ENCODE measurements around the gene WNK2.

The WNK2 gene

DNA sequence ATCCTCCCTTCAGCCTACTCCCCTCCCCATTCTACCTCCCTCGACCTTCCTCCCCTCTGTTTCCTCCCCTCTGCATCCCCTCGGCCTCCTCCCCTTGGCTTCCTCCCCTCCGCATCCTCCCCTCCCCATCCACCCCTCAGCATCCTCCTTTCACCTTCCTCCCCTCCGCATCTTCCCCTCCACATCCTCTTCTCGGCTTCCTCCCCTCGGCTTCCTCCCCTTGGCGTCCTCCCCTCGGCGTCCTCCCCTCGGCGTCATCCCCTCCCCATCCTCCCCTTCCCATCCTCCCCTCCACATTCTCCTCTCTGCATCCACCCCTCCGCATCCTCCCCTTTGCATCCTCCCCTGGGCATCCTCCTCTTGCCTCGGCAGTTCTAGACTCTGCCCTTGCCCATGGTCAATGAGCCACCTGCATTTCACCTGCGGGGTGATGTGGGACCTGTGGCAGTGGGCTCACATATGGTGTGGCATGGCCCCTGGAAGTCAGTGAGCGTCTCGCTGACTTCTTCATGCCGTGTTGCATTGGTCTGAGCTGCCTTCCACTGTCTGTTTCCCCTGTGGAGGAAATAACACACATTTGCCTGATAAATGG is 113.0 kb downstream of the WNK2 start:
- Histone ChIP-seq H3K9me3 (ENCODE audit: severe bottlenecking) (no peaks in the 10 kb centered on the region), H3K4me1 (ENCODE audit: insufficient read depth, poor library complexity, severe bottlenecking) (no peaks in the 10 kb centered on the region)

DNA sequence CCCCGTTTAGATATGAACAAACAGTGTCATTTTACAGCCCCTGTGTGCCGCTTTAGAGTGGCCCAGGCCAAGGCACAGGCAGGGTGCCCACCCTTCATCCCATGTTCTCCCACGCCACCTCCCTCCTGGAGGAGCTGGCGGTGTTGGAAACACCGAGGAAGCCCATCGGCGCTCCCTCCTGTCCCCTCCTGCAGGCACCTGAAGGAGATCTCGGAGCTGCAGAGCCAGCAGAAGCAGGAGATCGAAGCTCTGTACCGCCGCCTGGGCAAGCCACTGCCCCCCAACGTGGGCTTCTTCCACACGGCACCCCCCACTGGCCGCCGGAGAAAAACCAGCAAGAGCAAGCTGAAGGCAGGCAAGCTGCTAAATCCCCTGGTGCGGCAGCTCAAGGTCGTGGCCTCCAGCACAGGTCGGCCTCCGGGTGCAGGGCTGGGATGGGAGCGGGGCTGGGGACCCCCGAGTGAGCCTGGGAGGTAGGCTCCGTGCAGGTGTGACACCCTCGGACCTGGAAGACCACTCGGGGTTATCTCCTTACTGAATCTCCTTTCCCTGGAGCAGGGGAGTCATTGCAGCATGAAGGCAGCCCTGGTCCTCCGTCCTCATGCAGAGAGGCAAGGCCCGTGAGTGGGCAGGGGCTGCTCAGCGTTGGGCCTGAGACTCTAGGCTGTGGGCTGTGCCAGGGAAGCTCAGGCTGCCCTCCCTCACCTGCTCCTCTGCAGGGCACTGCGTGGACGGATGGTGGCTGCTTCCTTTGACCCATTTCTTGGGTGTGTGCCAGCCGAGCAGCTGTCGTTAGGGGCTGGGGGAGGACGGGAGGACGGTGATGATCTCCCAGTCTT is 113.9 kb downstream of the WNK2 start:
- Histone ChIP-seq H3K27me3 (ENCODE audit: insufficient read depth, poor library complexity, severe bottlenecking) (no peaks in the 10 kb centered on the region), H3K36me3 (ENCODE audit: low read depth) (no peaks in the 10 kb centered on the region), H3K27ac (ENCODE audit: poor library complexity, severe bottlenecking) (no peak overlapping the region), H3K9me3 (ENCODE audit: severe bottlenecking) (no peaks in the 10 kb centered on the region), H3K4me1 (ENCODE audit: insufficient read depth, poor library complexity, severe bottlenecking) (no peaks in the 10 kb centered on the region), H3K4me3 (ENCODE audit: severe bottlenecking) (no peak overlapping the region)
- TF ChIP-seq, protein P1, sequence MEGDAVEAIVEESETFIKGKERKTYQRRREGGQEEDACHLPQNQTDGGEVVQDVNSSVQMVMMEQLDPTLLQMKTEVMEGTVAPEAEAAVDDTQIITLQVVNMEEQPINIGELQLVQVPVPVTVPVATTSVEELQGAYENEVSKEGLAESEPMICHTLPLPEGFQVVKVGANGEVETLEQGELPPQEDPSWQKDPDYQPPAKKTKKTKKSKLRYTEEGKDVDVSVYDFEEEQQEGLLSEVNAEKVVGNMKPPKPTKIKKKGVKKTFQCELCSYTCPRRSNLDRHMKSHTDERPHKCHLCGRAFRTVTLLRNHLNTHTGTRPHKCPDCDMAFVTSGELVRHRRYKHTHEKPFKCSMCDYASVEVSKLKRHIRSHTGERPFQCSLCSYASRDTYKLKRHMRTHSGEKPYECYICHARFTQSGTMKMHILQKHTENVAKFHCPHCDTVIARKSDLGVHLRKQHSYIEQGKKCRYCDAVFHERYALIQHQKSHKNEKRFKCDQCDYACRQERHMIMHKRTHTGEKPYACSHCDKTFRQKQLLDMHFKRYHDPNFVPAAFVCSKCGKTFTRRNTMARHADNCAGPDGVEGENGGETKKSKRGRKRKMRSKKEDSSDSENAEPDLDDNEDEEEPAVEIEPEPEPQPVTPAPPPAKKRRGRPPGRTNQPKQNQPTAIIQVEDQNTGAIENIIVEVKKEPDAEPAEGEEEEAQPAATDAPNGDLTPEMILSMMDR (IDR thresholded peaks at IDR 0.05; ENCODE audit: poor library complexity, severe bottlenecking) = no peak
- DNase-seq (ENCODE audit: low spot score) (no peak), ATAC-seq (ENCODE audit: low read depth) (no peak)

More for the DNA sequence above, 113.0 kb downstream of the WNK2 start:
- TF ChIP-seq, protein P1 (IDR thresholded peaks at IDR 0.05; ENCODE audit: poor library complexity, severe bottlenecking) = no peak
- no peak for DNase-seq (ENCODE audit: low spot score)
- no peak for ATAC-seq (ENCODE audit: low read depth)
- no peaks in the 10 kb centered on the region for H3K27me3 ChIP-seq (ENCODE audit: insufficient read depth, poor library complexity, severe bottlenecking)
- H3K4me3 ChIP-seq (ENCODE audit: severe bottlenecking) = no peak overlapping the region
- H3K27ac ChIP-seq (ENCODE audit: poor library complexity, severe bottlenecking) = no peak overlapping the region
- no peaks in the 10 kb centered on the region for H3K36me3 ChIP-seq (ENCODE audit: low read depth)

DNA sequence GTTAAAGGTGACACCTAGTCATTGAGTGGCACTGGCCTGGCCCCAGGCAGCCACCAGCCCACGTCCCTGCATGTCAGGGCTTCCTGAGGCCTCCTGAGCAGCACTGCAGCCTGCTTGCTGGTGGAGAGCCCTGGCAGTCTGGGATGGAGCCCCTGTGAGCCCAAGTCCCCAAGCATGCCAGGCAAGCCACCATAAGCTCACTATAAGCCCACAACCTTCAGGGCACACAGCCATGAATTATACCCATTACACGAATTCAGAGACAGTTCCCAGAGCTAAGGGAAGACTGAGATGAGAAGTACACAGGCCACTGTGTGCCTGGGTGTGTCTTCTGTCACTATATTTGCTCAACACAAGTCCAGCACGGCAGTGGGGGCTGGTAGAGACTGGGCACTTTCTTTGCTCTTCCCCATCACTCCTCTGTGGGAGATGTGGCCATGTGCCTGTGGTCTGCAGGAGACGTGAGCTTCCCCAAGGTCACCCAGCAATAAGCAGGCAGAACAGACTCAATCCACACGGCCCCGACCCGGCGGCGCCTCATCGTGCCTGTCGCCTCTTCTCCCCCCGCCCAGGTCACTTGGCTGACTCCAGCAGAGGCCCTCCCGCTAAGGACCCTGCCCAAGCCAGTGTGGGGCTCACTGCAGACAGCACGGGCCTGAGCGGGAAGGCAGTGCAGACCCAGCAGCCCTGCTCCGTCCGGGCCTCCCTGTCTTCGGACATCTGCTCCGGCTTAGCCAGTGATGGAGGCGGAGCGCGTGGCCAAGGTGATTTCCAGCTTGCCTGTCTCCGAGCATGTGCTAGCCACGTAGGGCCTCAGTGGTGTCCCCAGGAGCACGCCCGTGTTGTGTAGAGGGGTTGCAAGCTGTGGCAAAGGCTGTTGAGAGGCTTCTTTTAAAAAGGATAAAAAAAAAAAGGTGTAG is 114.8 kb downstream of the WNK2 start:
- DNase-seq (ENCODE audit: low spot score) = no peak
- Histone ChIP-seq H3K9me3 (ENCODE audit: severe bottlenecking) (no peaks in the 10 kb centered on the region), H3K4me3 (ENCODE audit: severe bottlenecking) (no peak overlapping the region), H3K36me3 (ENCODE audit: low read depth) (no peaks in the 10 kb centered on the region), H3K27ac (ENCODE audit: poor library complexity, severe bottlenecking) (no peak overlapping the region), H3K4me1 (ENCODE audit: insufficient read depth, poor library complexity, severe bottlenecking) (no peaks in the 10 kb centered on the region), H3K27me3 (ENCODE audit: insufficient read depth, poor library complexity, severe bottlenecking) (no peaks in the 10 kb centered on the region)
- TF ChIP-seq, protein P1 (IDR thresholded peaks at IDR 0.05; ENCODE audit: poor library complexity, severe bottlenecking) = no peak
- ATAC-seq (ENCODE audit: low read depth) = no peak

DNA sequence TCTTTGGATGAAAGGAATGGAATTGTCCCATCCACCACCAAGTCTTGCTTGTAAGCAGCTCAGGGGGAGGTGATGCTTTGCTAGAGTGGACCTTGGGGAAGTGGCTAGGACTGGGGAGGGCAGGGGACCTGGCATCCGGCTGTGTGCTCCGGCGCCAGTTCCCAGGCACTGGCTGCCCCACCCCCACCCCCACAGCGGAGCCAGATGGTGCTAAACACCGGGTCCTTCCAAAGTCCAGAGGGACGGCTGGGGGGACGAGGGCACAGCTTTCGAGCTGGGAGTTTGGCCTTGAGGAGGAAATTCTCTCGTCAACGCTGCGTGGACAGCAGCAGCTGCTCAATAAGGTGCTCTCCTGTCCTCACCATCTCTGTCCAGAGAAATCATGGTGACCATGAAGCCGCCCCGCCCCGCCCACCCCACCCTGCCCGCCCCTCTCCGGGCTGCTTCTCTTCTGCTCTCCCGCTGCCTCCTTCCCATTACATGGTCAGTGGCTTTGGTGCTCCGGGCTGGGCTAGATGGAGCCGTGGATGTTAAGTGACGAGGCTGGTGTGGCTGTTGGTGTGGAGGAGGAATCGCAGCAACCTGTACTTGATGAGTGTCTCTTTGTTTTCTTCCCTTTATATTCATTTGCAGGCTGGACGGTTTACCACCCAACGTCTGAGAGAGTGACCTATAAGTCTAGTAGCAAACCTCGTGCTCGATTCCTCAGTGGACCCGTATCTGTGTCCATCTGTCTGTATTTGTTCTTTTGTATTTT is 115.7 kb downstream of the WNK2 start:
- Histone ChIP-seq H3K4me3 (ENCODE audit: severe bottlenecking) (no peak overlapping the region), H3K27me3 (ENCODE audit: insufficient read depth, poor library complexity, severe bottlenecking) (no peaks in the 10 kb centered on the region), H3K27ac (ENCODE audit: poor library complexity, severe bottlenecking) (no peak overlapping the region), H3K4me1 (ENCODE audit: insufficient read depth, poor library complexity, severe bottlenecking) (no peaks in the 10 kb centered on the region), H3K36me3 (ENCODE audit: low read depth) (no peaks in the 10 kb centered on the region), H3K9me3 (ENCODE audit: severe bottlenecking) (no peaks in the 10 kb centered on the region)
- DNase-seq (ENCODE audit: low spot score) (no peak), ATAC-seq (ENCODE audit: low read depth) (no peak)
- TF ChIP-seq, protein P1 (IDR thresholded peaks at IDR 0.05; ENCODE audit: poor library complexity, severe bottlenecking) = no peak
